ENCODE measurements around the gene LRRN2.

GRCh38 chr1:204653590-204654340 lies 31.8 kb downstream of the LRRN2 start:
- TF ChIP-seq RAD21 (IDR thresholded peaks at IDR 0.05; ENCODE audit: low read length) (no peak), CTCF (IDR thresholded peaks at IDR 0.05) (no peak), USF1 (IDR thresholded peaks at IDR 0.05; ENCODE audit: borderline replicate concordance, low read depth) (no peak), MXI1 (IDR thresholded peaks at IDR 0.05; ENCODE audit: low read depth, low read length) (no peak), TEAD4 (IDR thresholded peaks at IDR 0.05; ENCODE audit: borderline replicate concordance, insufficient read depth) (no peak), JUND (IDR thresholded peaks at IDR 0.05) (no peak), RFX5 (IDR thresholded peaks at IDR 0.05; ENCODE audit: low read length) (no peak), SMC3 (IDR thresholded peaks at IDR 0.05; ENCODE audit: low read depth, low read length) (no peak), POLR2AphosphoS5 (IDR thresholded peaks at IDR 0.05; ENCODE audit: low read depth, low read length) (no peak), MAX (IDR thresholded peaks at IDR 0.05; ENCODE audit: low read depth) (no peak), PBX3 (IDR thresholded peaks at IDR 0.05) (no peak)
